Esophagus squamous epithelium (tissue), 4 donors: ENCODE results near the gene MICALL2.

Experiments used
- POLR2A ChIP-seq, 4 donors: fragments of 450-650 bp; IDR thresholded peaks; one replicate each; pipeline ENCODE4 v1.6.1; 2017; ENCODE audit warnings: antibody characterized with exemption in 4 of 4, mild to moderate bottlenecking in 4 of 4, moderate library complexity in 3 of 4
- TF ChIP-seq, protein P1 (sequence below), 6 experiments: fragments of 450-650 bp in 4 of 6; fragments of 200-600 bp in 2 of 6; sonication (generic) in 2 of 6; IDR thresholded peaks; one replicate each; pipeline ENCODE4 v1.5.1; 2016 to 2019; ENCODE audit warnings: antibody characterized with exemption in 6 of 6, mild to moderate bottlenecking in 4 of 6, moderate library complexity in 4 of 6

DNA sequence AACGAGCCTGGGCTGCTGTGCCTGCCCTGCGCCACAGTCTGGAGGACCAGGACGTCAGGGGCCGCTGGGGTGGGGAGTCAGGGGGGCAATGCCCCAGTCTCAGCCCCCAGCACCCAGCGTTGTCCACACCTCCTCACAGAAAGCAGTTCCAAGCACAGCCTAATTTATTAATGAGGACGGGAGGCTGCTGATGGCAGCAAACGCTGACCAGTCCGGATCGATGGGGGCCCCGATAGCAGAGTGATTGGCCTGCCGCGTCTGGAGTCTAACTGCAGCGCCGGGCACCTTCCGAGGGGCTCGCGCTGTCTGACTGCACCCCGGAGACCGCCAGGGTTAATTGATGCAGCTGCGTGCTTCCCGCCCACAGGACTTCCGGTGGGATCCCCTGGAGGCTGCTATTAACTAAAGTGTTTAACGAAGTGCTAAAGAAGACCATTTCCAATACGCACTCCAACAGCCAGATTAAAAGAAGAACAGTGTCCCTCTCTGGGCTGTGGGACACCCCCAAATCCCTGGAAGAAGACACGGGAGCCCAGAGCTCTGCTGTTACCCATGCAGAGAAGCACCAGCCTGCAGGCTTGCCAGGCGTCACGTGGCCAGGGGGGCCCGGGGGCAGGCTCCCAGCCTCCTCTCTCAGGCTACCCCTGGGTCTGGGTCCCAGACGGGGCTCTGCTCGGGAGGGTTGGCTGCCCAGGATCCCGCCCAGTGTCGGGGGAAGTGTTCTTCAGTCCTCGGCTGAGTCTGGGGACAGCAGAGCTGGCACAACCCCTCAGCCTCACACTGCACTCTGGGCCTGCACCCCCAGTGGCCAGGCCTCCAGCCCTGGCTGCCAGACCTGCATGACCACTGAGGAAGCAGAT, 63.8 kb downstream of the MICALL2 start:
- TF ChIP-seq, protein P1, sequence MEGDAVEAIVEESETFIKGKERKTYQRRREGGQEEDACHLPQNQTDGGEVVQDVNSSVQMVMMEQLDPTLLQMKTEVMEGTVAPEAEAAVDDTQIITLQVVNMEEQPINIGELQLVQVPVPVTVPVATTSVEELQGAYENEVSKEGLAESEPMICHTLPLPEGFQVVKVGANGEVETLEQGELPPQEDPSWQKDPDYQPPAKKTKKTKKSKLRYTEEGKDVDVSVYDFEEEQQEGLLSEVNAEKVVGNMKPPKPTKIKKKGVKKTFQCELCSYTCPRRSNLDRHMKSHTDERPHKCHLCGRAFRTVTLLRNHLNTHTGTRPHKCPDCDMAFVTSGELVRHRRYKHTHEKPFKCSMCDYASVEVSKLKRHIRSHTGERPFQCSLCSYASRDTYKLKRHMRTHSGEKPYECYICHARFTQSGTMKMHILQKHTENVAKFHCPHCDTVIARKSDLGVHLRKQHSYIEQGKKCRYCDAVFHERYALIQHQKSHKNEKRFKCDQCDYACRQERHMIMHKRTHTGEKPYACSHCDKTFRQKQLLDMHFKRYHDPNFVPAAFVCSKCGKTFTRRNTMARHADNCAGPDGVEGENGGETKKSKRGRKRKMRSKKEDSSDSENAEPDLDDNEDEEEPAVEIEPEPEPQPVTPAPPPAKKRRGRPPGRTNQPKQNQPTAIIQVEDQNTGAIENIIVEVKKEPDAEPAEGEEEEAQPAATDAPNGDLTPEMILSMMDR (IDR thresholded peaks at IDR 0.05), result no peak
- TF ChIP-seq POLR2A (IDR thresholded peaks at IDR 0.05), result no peak
